CD4-positive, alpha-beta T cell treated with Interleukin-17A for 4 hours (primary cell): ENCODE results near the gene CCNG2.
A peak's percentile ranks its signal among the peaks of the same experiment; 100 is the strongest.
"Not testable (repeated sequence)": the region's sequence is repeated elsewhere in the genome, so short reads cannot be mapped to it uniquely, and the experiment has no call there.

Experiments
- DNase-seq: peaks from one replicate; pipeline ENCODE4 v3.0.0-alpha.2; 2020; ENCODE audit warnings: mixed read lengths

The CCNG2 gene, protein sequence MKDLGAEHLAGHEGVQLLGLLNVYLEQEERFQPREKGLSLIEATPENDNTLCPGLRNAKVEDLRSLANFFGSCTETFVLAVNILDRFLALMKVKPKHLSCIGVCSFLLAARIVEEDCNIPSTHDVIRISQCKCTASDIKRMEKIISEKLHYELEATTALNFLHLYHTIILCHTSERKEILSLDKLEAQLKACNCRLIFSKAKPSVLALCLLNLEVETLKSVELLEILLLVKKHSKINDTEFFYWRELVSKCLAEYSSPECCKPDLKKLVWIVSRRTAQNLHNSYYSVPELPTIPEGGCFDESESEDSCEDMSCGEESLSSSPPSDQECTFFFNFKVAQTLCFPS

DNA sequence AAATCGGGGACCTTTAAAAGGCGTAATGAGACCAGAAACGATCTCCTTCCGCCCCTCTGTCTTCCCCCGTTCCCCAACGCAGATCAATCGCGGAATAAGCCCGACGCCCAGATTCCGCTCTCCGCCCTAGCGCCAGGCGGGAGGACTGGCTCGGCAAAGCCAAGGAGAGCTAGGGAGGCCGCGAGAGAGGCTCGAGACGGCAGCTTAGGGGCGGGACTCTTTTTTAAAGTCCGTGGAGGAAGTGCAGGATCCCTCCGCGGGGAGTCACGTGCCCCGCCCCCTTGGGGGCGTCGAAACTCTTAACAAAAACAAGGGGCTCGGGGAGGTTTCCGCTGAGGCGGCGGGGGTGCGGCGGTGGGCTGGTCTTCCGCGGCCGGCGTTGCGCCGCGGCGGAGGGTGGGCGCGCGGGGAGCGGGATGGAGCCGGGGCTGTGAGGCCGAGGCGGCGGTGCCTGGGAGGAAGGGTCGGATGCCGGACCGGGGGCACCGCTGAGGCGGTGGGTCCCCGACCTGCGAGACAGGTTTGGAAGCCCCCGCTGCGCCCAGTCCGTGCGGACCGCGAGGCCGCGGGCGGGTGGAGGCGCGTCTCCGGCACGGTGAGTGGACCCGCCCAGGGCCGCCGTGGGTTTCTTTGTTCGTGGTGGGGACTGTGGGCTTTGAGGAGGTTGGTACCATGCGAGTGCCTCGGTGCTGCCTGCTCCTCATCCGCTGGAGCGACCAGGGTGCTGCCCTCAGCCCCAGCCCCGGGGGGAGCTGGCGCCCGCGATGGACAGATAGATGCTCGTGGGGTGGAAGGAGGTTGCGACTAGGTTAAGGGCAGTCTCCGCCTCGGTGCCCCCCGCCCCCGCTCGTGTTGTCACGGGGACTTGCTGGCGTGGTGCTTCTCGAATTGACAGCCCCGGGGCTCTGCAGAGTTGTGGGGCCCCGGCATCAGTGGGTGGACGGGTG lies at the start of gene CCNG2:
Gene CCNG2 (plus strand): TSS at position 296 of the 947 bp plus-strand sequence. CDS start 1,326 bp downstream, outside the sequence.
- DNase-seq: peak; percentile 89

DNA sequence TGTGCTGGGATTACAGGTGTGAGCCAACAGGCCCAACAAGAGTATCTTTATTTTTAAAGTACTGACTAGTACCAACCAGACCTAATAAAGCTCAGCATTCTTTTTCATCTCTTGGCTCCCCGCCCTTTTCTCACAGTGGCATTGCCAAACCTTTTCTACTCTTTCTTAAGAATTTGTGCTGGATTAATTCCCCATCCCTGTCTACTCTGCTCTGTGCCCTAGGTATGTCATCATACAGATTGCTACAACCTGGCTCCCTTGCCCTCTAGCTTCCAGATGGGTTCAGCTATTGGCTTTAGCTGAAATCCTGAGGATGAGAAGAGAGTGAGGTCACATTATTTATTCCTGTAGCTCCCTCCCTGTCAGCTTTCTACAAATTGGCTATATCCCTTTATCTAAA lies 46.3 kb upstream of the CCNG2 start:
- no peak for DNase-seq

DNA sequence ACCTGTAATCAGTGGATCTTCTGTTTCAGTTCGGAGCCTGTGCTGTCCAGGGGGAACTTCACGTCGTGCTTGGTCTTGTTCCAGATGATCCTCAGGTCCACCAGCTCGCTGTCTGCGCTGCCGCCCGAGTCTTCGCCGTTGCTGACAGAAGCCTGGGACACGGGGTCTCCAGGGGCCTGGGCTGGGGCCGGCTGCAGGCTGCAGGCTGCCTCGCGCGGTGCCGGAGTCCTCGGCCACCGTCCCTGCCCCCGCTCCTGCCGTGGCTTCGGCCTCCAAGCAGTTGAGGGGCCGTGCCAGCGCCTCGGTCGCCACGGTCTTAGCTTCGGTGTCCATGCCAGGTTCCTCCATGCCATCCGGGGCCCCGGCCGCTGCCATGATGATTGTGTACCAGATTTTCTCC lies 43.9 kb upstream of the CCNG2 start:
- no peak for DNase-seq

DNA sequence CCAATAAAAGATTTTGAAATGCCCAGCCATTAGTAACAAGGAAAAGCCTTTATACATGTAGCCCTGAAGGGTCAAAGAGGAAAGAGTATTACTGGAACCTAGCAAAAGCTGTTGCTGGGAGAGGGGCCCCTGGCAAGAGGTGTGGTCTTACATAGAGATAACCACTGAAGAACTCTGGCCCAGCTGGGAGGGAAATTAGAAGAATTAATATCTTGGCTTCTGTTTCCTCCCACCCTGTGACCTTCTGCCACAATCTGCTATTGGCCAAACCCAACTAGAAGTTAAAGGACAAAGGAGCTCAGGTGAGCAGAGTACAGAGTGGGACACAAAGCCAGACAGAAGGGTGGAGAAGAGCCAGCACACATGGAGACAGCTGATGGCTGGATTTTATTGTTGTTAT lies 39.3 kb upstream of the CCNG2 start:
- no peak for DNase-seq

DNA sequence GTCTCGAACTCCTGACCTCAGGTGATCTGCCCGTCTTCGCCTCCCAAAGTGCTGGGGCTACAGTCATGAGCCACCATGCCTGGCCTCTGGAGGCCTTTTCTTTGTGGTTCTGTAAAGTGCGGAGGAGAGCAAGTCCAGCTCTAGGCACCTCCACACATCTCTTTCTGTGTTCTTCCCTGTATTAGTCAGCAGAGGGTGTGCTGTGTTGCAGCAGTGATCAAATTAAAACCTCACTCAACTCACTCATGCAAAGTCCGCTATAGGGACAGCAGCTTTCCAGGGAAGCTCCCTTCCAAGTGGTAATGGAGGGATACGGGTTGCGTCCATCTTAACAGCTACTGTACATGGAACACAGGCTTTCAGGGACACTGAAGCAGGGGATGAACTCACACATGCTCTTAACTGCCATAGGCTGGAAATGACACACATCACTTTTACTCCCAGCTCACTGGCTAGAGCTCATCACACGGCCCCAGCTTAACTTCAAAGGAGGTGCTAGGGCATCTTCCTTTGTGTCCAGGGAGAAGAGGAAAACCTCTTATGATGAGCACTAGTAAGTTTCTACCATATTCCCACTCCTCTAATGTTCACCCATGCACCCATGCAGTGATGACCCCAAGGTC lies 36.0 kb upstream of the CCNG2 start:
- DNase-seq: no peak

DNA sequence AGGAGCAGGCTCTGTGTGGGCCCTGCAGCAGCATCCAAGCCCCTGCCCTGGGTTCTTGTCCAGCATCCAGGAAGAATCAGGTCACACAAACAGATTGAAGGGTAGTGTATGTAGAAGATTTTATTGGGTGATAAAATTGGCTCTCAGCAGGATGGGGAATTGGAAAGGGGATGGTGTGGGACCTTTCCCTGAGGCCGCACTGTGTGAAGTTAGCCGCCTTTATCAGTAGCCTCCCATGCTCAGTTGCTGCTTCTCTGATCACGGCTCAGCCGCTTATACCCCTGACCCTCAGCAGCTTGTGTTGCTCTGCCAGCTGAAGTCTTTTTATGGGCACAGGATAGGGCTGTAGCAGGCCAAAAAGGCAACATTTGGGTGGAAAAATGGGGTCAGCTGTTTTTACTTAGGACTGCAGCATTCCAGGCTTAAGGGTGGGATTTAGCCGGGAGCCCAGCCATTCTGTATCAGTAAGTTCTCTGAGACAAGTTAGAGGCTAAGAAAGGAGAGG lies 35.2 kb upstream of the CCNG2 start:
- no peak for DNase-seq

DNA sequence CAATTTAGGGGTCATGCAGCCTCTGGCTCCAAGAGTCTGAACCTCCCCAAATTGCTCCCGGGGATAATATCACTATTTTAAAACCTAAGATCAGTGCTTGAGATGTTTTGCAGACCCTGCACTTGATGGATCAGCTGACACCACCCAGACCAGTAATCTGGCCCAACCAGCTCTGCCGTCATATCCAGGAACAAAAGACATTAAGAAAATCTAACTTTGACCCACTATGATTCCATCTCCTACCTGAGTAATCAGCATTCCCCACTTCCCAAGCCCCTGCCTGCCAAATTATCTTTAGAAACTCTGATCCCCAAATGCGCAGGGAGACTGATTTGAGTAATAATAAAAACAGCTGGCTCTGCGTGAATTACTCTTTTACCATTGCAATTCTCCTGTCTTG lies 34.4 kb upstream of the CCNG2 start:
- no peak for DNase-seq

DNA sequence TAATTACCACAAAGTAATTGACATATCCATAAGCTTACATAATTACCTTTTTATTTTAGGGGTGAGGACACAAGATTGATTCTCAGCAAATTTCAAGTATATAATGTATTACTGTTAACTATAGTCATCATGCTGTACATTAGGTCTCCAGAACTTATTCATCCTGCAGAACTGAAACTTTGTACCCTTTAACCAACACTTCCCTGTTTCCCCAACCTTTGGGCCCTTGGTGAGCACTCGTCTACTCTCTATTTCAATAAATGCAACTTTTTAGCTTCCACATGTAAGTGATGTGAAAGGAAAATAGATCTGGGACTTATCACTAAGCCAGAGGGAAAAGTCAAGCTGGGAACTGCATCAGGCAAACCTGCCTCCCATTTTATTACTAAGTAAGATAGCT lies 33.6 kb upstream of the CCNG2 start:
- no peak for DNase-seq

DNA sequence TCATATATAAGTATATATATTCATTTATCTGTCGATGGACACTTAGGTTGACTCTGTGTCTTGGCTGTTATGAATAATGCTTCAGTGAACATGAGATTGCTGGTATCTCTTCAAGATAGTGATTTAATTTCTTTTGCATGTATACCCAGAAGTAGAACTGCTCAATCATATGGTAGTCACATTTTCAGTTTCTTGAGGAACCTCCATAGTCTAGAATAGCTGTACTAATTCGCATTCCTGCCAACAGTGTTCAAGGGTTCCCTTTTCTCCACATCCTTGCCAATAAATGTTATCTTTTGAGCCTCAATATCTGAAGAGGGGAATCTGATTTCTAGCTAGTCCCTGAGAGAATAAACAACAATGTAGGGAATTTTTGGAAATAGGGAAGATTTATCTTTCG lies 32.4 kb upstream of the CCNG2 start:
- DNase-seq: no peak

DNA sequence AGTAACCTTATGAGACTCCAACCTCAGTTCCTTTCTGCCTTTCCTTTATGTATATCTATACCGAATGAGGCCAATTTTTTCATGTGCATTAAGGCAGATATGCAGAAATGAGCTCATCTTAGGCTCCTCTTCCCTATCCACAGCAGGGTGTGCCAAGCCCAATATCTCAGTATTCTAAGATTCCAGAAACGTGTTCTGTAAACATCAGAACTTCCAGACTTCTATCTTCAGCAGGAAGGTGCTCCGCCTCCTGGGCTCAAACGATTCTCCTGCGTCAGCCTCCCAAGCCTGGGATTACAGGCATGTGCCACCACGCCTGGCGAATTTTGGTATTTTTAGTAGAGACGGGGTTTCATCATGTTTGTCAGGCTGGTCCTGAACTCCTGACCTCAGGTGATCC lies 31.0 kb upstream of the CCNG2 start:
- DNase-seq: no peak

DNA sequence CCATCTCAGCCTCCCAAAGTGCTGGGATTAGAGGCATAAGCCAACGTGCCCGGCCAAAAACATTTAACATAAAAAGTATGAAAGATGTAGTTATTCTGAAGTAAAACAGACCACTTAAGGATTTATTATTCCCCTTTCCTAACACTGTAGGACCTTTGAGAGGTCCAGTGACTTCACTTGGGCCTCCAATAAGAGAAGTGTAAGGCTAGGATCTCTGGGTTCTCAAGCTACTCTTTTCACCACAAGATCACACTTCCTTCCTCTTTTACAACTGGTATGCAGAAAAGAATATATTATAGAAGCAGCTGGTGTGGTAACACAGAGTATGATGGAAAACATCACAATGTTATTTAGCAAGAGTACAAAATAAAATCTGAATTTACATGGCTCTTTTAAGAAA lies 30.2 kb upstream of the CCNG2 start:
- no peak for DNase-seq

DNA sequence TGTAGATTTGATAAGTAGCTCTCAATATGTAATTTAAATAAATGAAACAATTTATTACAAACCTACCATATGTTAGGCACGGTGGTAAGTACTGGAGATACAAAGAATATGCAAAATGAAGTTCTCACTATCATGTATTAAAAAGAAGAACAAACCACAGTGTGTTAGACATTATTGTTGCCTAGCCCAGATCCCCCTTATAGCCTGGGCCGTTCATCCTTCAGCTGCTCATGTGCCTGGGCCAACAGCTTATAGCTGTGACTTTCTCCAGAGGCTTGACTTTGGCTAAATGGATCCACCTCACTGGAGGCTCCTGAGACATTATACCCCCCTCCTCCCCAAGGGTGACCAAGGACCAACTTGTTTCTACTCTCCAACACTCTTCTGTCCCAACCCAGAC lies 29.8 kb upstream of the CCNG2 start:
- no peak for DNase-seq

DNA sequence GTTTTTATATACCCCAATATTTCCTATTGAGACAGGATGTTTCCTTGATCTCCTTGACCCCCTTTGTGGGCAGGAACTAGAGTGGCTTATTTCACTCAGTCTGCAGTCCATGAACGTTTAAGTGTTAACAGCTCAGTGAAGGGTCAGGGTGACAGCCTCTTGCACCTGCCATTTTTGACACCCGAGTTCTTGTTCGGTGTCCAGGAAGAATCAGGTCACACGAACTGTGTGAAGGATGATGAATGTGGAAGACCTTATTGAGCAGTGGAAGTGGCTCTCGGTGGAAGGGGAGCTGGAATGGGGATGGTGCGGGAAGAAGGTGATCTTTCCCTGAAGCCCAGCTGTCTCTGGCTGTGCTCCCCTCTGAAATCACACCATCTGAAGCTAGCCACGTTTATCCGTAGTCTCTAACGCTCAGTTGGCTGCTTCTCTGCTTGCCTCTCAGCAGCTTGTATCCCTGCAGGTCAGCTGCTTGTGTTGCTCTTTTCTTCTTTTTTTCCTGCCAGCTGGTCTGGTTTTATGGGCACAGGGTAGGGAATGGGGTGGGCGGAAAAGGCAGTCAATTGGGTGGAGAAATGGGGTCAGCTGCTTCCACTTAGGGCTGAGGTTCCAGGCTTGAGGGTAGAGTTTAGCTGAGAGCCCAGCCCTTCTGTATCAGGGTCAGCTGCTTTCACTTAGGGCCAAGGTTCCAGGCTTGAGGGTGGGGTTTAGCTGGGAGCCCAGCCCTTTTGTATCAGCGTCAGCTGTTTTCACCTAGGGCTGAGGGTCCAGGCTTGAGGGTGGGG lies 29.0 kb upstream of the CCNG2 start:
- DNase-seq: no peak

DNA sequence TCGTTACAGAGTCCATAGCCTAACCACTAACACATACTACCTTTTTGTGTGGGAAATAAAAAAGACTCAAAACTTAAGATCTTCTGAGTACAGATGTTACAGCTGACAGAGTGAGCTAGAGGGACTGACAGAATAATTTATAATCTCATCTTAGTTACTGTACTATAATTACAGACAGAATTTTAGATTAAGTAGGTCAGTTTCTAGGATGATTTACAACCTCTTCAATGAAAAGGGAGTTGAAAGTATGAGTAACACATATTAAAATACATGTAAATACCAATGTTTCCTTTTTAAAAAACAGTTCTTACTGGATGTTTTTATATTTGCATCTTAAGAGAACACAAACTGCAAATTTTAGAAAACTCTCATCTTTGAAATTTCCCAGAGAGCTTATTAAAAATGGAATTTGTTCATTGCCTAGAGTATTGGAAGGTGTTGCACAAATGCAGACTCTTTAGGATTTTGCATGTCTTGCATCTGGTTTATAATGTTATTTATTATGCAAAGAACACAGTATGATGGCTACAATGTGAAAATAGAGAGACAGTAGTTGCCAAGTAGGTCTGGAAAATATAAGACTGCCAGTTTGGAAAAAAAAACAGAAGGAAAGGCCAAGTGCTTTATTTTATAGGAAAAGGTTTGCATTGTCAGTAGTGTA lies 24.2 kb upstream of the CCNG2 start:
- no peak for DNase-seq

DNA sequence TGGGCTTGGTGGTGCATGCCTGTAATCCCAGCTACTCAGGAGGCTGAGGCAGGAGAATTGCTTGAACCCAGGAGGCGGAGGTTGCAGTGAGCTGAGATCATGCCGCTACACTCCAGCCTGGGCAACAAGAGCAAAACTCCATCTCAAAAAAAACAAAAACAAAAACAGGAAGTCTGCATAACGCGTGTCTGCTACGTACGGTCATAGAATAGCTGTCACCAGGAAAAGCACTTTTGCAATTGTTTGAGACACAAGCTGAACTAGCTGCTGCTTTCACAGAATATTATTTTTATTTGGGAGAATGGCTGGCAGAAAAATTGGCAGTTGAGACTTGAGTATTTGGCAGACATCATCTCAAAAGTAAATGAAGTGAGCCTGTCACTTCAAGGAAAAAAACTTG lies 19.6 kb upstream of the CCNG2 start:
- DNase-seq: not testable (repeated sequence)

DNA sequence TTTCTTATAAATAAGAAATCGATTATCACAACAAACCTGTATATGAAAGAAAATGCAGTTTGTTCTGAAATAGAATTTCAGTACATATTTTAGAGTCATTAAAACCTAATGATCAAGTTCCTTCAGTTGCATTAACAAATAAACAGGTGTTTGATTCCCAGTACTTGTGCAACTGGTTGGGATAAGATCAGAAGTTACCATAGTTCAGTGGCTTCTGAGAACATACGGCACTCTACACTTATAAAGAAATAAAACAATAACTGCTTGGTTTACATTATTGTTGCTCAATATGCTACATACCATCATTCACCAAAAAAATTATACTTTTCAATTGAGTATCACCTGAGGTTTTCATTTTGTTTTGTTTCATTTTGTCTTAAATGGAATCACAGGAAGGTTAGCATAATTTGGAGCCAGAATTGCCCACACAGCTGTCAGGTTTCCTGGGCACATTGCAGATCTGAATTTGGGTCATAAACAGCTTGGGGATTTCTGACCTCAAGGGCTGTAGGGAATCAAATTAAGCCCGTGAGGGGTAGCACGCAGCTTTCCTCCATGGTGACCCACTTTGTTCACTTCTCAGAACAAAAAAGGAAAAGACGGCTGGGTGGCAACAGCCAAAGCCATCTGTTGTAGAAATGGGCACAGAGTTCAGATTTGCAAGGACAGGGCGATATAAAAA lies 14.9 kb upstream of the CCNG2 start:
- no peak for DNase-seq

DNA sequence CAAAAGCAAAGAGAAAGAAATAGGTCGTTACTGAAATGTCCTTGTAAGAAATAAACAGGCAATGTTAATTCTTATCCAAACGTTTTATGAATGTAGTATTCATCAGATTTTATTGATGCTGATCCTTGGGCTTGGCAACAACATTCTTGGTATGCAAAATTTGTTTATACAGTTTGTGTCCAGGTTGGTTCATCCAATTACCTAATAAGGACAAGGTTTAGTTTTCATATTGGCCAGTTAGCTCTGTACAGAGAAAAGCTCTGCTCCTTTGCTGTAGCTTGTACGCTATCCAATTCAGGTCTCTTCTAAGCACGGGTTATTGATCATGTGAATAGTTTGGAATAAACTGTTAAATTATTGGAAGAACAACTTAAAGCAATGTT lies 14.4 kb upstream of the CCNG2 start:
- no peak for DNase-seq

DNA sequence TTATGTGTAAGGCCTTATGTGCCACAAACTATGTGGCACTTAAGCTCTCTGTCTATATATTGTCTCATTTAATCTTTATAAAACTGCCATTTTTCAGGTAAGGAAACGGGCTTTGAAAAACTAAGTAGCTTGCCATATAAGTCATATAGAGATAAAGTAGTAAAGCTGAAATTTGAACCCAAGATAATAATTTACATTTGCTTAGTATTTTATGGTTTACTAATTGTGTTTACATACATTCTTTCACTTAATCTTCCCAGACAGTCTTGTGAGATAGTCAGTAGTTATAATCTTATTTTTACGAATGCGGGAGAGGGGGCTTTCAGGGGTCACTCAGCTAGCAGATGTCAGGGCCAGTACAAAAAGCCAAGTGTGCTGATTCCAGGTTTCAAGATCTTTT lies 13.9 kb upstream of the CCNG2 start:
- no peak for DNase-seq

DNA sequence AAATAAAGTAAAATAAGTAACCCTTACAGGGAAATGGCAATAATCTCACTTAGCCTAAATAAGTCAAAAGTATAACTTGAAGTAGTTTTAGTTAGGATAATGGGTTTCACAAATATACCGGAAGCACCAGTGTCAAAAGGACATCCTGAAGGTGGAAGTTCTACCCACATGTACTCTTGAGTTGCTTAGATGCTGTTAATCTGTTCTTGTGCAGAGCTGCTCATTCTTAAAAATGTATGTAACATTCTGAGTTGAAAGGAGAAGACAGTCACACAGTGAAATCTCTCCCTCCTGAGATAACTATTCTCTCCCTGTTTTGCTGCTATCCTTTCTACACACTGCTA lies 11.2 kb upstream of the CCNG2 start:
- no peak for DNase-seq

DNA sequence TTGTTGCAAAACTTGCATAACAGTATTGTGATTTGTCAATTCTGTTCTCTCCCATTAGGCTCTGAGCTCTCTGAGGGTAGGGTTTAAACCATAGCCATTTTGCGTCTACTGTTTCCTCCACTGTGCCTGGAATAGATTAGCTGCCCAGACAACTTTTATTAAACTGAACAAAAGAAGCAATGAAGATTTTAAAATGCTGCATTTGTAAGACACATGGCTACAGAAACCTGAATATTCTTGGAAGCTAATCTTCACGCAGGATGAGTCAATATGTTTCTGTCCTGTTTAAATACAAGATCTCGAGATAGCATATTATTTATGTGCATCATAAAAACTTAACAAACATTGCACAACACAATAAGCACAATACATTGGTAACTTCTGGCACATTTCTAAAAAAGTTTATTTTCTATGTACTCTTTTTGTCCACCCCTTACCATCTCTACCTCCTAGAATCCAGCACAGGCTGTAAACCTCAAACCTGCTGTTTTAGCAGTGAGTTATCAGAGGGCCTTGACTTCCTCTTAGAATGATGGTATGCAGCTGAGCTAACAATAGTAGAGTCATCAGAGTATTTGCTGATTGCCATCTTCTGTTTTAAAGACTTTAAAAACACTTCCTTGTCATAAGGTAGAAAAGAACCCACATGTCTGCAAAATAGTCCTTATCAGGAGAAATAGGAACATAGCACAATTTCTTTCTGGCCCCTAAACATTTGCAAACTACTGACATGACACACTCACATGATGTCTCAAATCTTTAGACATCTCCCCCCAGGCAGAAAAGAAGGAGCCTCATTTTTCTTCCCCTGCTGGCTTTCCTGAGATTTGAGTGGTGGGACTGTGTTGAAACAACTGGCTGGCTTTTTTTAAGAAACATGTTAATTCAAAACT lies 10.6 kb upstream of the CCNG2 start:
- no peak for DNase-seq
